OCI-LY7 (cell line): ENCODE measurements around the gene FNDC3B.

ENCODE experiments used
- CTCF ChIP-seq: fragments of 200-600 bp; sonication (generic); conservative IDR thresholded peaks from 2 replicates; pipeline ENCODE4 v1.5.1; 2014; ENCODE audit warnings: mild to moderate bottlenecking, antibody characterized with exemption, low read length, moderate library complexity, mixed read lengths
- EZH2phosphoT487 ChIP-seq: fragments of 200-600 bp; sonication (generic); IDR thresholded peaks from 2 replicates; pipeline ENCODE4 v1.6.1; 2018; ENCODE audit warnings: low read depth, borderline replicate concordance, mild to moderate bottlenecking, mixed run types, antibody characterized with exemption, low read length, moderate library complexity, mixed read lengths

- no peak for TF ChIP-seq CTCF
- no peak for TF ChIP-seq EZH2phosphoT487
Observed at GRCh38 chr3:172193436-172193835, 154.1 kb downstream of the FNDC3B start.
